Astrocyte of the cerebellum (primary cell): ENCODE results near the gene SLCO3A1.

Experiments used
- DNase-seq: peaks from one replicate; pipeline ENCODE4 v3.0.0-alpha.2; 2011; ENCODE audit warnings: low read depth
- H3K4me3 ChIP-seq: 2 replicates; pipeline ENCODE4 v1.5.1; 2011; ENCODE audit warnings: mild to moderate bottlenecking, low read depth, low read length, moderate library complexity
- in situ Hi-C: cut with HindIII; loops from 2 replicates; pipeline ENCODE4 v1.10.0; 2017; ENCODE audit warnings: low sequenced_read_pairs
- TF ChIP-seq, protein P1 (sequence below): IDR thresholded peaks from 2 replicates; pipeline ENCODE4 v1.5.1; 2012; ENCODE audit warnings: low read length, low read depth, moderate library complexity, mild to moderate bottlenecking; ENCODE audit errors: missing control alignments

SLCO3A1 gene

DNA sequence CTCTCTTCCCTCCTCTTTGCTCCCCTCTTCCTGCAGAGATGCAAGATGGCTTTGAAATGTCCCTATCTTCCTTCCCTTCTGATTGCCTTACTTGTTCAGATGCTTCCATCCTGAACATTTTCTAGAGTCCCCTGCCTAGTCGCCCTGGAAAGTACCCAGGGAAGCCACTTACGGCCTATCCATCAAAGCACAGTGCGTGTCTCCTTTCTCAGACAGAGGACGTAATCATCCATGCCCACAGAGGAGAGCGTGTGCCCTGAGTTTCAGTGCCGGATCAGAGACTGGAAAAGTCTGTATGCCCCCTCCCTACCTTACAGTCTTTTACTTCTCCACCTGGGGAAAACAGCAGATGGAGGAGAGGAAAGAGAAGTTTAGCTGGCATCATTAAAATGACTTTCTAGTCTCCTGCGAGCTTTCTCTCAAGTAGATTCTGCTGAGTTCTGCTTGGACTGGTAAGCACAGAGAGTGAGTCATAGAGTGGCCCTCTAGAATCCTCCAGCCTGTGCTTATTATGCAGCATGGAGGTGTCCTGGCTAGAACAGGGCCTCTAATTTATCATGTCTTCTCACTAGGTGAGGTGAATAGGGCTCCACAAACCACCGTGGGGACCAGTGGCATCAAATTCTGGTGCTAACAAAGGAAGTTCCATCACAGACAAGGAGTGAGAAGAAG, 114.6 kb downstream of the SLCO3A1 start:
- TF ChIP-seq, protein P1, sequence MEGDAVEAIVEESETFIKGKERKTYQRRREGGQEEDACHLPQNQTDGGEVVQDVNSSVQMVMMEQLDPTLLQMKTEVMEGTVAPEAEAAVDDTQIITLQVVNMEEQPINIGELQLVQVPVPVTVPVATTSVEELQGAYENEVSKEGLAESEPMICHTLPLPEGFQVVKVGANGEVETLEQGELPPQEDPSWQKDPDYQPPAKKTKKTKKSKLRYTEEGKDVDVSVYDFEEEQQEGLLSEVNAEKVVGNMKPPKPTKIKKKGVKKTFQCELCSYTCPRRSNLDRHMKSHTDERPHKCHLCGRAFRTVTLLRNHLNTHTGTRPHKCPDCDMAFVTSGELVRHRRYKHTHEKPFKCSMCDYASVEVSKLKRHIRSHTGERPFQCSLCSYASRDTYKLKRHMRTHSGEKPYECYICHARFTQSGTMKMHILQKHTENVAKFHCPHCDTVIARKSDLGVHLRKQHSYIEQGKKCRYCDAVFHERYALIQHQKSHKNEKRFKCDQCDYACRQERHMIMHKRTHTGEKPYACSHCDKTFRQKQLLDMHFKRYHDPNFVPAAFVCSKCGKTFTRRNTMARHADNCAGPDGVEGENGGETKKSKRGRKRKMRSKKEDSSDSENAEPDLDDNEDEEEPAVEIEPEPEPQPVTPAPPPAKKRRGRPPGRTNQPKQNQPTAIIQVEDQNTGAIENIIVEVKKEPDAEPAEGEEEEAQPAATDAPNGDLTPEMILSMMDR: no peak
- H3K4me3 ChIP-seq: no peak overlapping the region
- no peak for DNase-seq
- in situ Hi-C loops: no loop called here

DNA sequence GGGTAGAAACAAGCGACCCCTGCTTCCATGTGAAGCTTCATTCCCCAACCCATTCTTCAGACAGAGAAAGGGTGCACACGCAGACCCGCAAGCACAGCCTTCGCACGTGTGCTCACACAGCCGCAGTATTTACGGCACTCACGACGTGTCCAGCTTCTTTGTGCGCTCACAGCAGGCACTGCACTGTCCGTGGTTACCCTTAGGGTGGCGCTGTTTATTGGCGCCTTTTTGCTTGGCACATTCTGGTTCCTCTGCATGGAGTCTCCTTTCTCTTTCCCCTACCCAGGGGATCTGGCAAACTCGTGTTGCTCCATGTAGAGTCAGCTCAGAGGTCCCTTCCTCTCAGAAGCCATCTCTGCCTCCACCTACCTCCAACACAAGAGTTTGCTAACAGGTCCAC, 115.1 kb downstream of the SLCO3A1 start:
- in situ Hi-C loops: no loop called here
- TF ChIP-seq, protein P1: peak; percentile 7
- no peak overlapping the region for H3K4me3 ChIP-seq
- DNase-seq: no peak

- in situ Hi-C loops: no loop called here
- peak; percentile 26 for DNase-seq
- no peak overlapping the region for H3K4me3 ChIP-seq
- TF ChIP-seq, protein P1: no peak
These were observed 116.6 kb downstream of the SLCO3A1 start for GRCh38 chr15:91970142-91970541.

DNA sequence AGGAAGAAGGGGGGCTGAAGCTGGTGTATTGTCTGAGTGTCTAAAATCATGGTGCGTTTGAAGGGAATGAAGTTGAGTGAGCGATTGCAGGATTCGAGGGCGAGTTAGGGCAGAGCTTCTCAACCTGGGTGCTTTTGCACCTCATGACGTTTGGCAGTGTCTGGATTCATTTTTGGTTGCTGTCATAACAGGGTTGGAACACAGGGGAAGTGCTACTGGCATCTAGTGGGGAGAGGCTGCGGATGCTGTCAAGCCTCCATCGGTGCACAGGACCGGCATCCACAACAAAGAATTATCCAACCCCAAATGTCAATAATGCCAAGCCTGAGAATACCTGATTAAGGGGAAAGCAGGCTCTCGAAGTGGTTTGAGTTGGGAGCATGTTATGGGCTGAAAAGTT, 120.0 kb downstream of the SLCO3A1 start:
- in situ Hi-C loops: no loop called here
- no peak for DNase-seq

DNA sequence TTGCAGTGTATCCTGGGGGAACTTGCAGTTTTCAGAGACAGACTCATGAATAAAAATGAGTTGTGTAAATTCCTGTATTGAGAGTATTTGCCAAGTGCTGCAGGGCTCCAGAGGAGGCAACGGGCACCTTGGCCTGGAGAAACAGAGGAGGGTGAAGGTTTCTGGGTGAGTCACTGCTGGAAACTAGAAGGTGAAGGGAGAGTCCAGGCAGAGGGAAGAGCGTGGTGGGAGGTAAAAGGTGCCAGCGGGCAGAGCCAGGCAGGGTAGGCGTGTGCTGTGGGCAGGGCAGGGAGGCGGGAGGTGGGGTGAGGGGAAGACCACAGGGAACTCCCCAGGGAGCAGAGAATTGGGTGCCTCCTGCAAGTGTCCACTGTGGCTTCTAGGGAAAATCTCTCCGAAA, 120.8 kb downstream of the SLCO3A1 start:
- in situ Hi-C loops: no loop called here
- no peak overlapping the region for H3K4me3 ChIP-seq
- DNase-seq: no peak
- TF ChIP-seq, protein P1: no peak

More for the DNA sequence above, 120.0 kb downstream of the SLCO3A1 start:
- TF ChIP-seq, protein P1: peak; percentile 23
- no peak overlapping the region for H3K4me3 ChIP-seq

DNA sequence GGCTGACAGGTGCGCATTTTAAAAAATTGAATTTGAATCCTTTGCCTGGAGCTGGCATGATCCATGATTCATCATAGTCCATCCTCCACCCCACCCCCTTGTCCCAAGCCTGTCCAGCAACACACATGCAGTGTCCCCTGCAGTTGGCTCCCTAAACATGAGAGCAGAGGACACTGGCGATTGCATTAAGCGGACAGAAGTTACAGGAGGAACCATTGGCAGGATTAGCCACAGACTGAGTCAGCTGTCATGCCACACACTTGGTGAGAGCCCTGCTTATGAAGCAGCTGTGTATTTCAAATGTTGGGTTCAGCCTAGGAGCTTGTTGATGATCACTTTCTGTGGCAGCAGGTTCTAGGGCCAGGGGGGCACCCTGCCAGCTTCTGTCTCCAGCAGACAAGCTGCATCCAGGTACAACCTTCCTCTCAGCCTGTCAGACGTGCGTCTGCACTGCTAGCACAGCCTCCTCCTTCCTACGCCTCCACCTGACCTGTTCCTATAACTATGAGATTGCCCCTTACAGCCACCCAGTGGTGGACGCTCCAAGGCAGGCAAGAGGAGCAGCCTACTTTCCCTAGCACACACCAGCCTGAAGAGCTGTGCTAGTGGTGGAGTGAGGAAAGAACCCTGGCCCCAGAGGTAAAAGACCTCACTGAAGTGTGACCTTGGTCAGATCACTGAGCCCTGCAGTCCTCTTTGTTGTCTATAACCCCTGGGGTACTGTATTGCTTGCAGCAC, 121.9 kb downstream of the SLCO3A1 start:
- H3K4me3 ChIP-seq: no peak overlapping the region
- TF ChIP-seq, protein P1: no peak
- no peak for DNase-seq
- in situ Hi-C loops: no loop called here
